ENCODE measurements around the gene SOHLH1. TPM values are rescaled to one million over a fixed set of nuclear protein-coding genes. Genes with fewer than 3 reads are reported as not detected.

SOHLH1 gene
- total RNA-seq, 1 experiment from 2014 or later = not detected

DNA sequence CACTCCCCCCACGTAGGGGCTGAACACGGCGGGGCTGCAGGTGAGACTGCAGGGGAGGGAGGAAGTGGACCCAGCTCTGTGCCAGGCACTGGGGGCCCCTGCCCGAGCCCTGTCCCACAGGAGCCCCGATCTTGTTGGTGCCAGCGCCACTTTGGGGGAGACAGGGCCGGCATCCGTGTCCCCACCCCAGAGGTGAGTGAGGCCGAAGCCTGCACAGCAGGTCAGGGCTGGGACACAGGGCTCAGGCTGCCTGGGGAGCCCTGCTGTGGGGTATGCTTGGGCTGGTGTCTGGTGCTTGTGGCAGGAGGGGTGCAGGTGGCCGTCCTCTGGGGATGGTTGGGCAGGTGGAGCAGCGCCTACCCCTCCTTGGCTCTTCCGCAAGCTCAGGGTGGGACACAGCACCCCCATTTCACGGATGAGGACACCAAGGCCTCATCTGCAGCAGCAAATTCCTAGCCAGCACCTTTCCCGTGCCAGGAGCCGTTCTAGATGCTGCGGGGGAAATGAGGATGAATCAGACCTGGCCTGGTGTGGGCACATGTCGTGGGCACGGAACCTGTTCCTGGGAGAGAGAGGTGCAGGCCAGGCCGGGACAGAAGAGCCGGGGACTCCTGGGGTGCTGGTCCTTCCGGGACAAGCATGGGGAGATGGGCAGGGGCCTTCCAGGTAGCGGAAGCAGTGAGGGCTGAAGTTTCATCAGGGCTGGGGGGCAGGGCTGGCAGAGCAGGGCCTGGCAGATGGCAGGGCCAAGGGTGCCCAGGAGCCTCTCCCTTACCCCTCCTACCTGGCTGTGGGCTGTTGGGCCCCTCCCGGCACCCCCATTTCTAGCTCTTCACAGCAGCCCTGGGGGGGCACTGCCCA, 37.9 kb upstream of the SOHLH1 start:
- ChIA-PET POLR2A (no interaction called here), RAD21 (ENCODE audit: low non-redundant PET in 1 of 2, low total read pairs in 2 of 2, uncharacterized antibody in 2 of 2, unreplicated experiment in 2 of 2) (no interaction called here), CTCF (no interaction called here)
- no peaks in the 10 kb centered on the region for H3K9me2 ChIP-seq (ENCODE audit: insufficient read depth)
- H3K36me3 ChIP-seq (ENCODE audit: control insufficient read depth in 1 of 2, insufficient read depth in 2 of 2, low read length in 2 of 2) = no peaks in the 10 kb centered on the region
- H3K9ac ChIP-seq (ENCODE audit: low read length) = no peak overlapping the region
- no peaks in the 10 kb centered on the region for H3K79me2 ChIP-seq (ENCODE audit: insufficient read depth, low read length)
- H3K4me3 ChIP-seq (replicated peaks in 1 of 2; ENCODE audit: low read depth in 1 of 2, low read length in 2 of 2) = no peak overlapping the region
- no peak overlapping the region for H3K4me2 ChIP-seq (ENCODE audit: low read length)
- ATAC-seq = no peak
- no peak for DNase-seq (ENCODE audit: low read depth, low spot score)
- H4K20me1 ChIP-seq (ENCODE audit: insufficient read depth) = no peaks in the 10 kb centered on the region
- no peak for TF ChIP-seq ZFX (IDR thresholded peaks at IDR 0.05)
- TF ChIP-seq SIN3A (IDR thresholded peaks at IDR 0.05; ENCODE audit: low read depth) = no peak
- TF ChIP-seq POLR2AphosphoS5 (IDR thresholded peaks at IDR 0.05; ENCODE audit: low read depth, low read length) = no peak
- H3K9me3 ChIP-seq (ENCODE audit: control insufficient read depth in 1 of 2, insufficient read depth in 1 of 2, low read depth in 1 of 2, low read length in 2 of 2) = no peaks in the 10 kb centered on the region
- intact Hi-C loops (cut with micrococcal nuclease) = no loop called here
- no peak overlapping the region for H2AFZ ChIP-seq (ENCODE audit: low read depth, low read length, poor library complexity, severe bottlenecking)
- peaks cover 0 to 7% of the 10 kb centered on the region in 2 experiments; a peak in 1 of 4 replicates for H3K4me1 ChIP-seq (ENCODE audit: control insufficient read depth in 1 of 2, insufficient read depth in 2 of 2, low read length in 2 of 2)
- no peaks in the 10 kb centered on the region for H3K27me3 ChIP-seq (ENCODE audit: insufficient read depth, low read length)
- BruUV-seq (replicated peaks) = no TSS peak
- no peak overlapping the region for H3K27ac ChIP-seq (ENCODE audit: low read depth, low read length)

DNA sequence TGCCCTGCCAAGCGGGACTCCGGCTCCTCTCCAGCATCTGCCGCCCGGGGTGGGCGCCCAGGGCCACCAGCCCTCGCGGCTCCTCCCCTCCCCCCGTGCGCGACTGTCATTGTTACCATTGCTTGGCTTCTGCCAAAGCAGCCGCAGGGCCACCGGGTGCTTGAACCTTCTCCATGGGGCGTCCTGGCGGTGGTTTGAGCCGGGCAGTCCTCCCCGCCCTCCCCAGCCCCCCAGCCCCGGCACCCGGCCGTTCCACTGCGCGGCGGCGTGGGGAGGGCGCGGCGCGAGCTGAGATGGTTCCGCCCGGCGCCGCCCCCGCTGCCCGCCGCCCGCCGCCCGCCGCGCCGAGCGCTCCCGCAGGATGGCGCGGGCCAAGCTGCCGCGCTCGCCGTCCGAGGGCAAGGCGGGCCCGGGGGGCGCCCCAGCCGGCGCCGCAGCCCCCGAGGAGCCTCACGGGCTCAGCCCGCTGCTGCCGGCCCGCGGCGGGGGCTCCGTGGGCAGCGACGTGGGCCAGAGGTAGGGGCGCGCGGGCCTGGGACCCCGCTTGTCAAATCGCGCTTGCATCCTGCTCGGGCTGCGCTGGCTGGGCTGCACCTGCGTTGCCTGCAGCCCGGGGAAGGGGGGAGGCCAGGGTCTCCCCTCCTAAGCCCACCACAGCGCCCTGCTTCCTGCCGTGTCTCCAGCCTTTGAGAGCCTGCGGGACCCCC, 37.1 kb upstream of the SOHLH1 start:
- RAD21 ChIA-PET (ENCODE audit: low non-redundant PET in 1 of 2, low total read pairs in 2 of 2, uncharacterized antibody in 2 of 2, unreplicated experiment in 2 of 2) = no interaction called here
- H3K4me2 ChIP-seq (ENCODE audit: low read length) = no peak overlapping the region
- ATAC-seq = no peak
- POLR2A ChIA-PET = no interaction called here
- H2AFZ ChIP-seq (ENCODE audit: low read depth, low read length, poor library complexity, severe bottlenecking) = no peak overlapping the region
- H3K36me3 ChIP-seq (ENCODE audit: control insufficient read depth in 1 of 2, insufficient read depth in 2 of 2, low read length in 2 of 2) = no peaks in the 10 kb centered on the region
- no peaks in the 10 kb centered on the region for H3K9me2 ChIP-seq (ENCODE audit: insufficient read depth)
- H3K9ac ChIP-seq (ENCODE audit: low read length) = no peak overlapping the region
- no TSS peak for BruUV-seq (replicated peaks)
- no peak overlapping the region for H3K4me3 ChIP-seq (replicated peaks in 1 of 2; ENCODE audit: low read depth in 1 of 2, low read length in 2 of 2)
- no peaks in the 10 kb centered on the region for H3K79me2 ChIP-seq (ENCODE audit: insufficient read depth, low read length)
- peaks cover 0 to 7% of the 10 kb centered on the region in 2 experiments; a peak in 1 of 4 replicates for H3K4me1 ChIP-seq (ENCODE audit: control insufficient read depth in 1 of 2, insufficient read depth in 2 of 2, low read length in 2 of 2)
- no peak overlapping the region for H3K27ac ChIP-seq (ENCODE audit: low read depth, low read length)
- no peaks in the 10 kb centered on the region for H4K20me1 ChIP-seq (ENCODE audit: insufficient read depth)
- H3K9me3 ChIP-seq (ENCODE audit: control insufficient read depth in 1 of 2, insufficient read depth in 1 of 2, low read depth in 1 of 2, low read length in 2 of 2) = peaks cover 0 to 3% of the 10 kb centered on the region in 2 experiments; a peak in 2 of 4 replicates
- CTCF ChIA-PET = no interaction called here
- intact Hi-C loops (cut with micrococcal nuclease) = no loop called here
- H3K27me3 ChIP-seq (ENCODE audit: insufficient read depth, low read length) = no peaks in the 10 kb centered on the region
- no peak for DNase-seq (ENCODE audit: low read depth, low spot score)
- TF ChIP-seq FOSL1 (IDR thresholded peaks at IDR 0.05; ENCODE audit: low read depth) = no peak
- no peak for TF ChIP-seq POLR2AphosphoS5 (IDR thresholded peaks at IDR 0.05; ENCODE audit: low read depth, low read length)
- no peak for TF ChIP-seq EGR1 (IDR thresholded peaks at IDR 0.05; ENCODE audit: low read depth)
- no peak for TF ChIP-seq SP1 (IDR thresholded peaks at IDR 0.05; ENCODE audit: low read depth)
- TF ChIP-seq, protein P1, sequence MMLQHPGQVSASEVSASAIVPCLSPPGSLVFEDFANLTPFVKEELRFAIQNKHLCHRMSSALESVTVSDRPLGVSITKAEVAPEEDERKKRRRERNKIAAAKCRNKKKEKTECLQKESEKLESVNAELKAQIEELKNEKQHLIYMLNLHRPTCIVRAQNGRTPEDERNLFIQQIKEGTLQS (IDR thresholded peaks at IDR 0.05) = no peak
- no peak for TF ChIP-seq SIN3A (IDR thresholded peaks at IDR 0.05; ENCODE audit: low read depth)
- no peak for TF ChIP-seq POLR2A (IDR thresholded peaks at IDR 0.05; ENCODE audit: borderline replicate concordance, extremely low read depth, insufficient read depth, insufficient read length)
- TF ChIP-seq ZFX (IDR thresholded peaks at IDR 0.05) = no peak
- no peak for TF ChIP-seq CBX3 (IDR thresholded peaks at IDR 0.05; ENCODE audit: low read depth)
- no peak for TF ChIP-seq JUND (IDR thresholded peaks at IDR 0.05)
- no peak for TF ChIP-seq YY1 (IDR thresholded peaks at IDR 0.05; ENCODE audit: extremely low read depth, insufficient replicate concordance, low read depth, low read length)
- TF ChIP-seq, protein P2, sequence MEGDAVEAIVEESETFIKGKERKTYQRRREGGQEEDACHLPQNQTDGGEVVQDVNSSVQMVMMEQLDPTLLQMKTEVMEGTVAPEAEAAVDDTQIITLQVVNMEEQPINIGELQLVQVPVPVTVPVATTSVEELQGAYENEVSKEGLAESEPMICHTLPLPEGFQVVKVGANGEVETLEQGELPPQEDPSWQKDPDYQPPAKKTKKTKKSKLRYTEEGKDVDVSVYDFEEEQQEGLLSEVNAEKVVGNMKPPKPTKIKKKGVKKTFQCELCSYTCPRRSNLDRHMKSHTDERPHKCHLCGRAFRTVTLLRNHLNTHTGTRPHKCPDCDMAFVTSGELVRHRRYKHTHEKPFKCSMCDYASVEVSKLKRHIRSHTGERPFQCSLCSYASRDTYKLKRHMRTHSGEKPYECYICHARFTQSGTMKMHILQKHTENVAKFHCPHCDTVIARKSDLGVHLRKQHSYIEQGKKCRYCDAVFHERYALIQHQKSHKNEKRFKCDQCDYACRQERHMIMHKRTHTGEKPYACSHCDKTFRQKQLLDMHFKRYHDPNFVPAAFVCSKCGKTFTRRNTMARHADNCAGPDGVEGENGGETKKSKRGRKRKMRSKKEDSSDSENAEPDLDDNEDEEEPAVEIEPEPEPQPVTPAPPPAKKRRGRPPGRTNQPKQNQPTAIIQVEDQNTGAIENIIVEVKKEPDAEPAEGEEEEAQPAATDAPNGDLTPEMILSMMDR (IDR thresholded peaks at IDR 0.05 in 2 of 3, conservative IDR thresholded peaks at IDR 0.05 in 1 of 3; ENCODE audit: borderline replicate concordance in 1 of 3, insufficient read depth in 1 of 3, low read depth in 2 of 3, low read length in 2 of 3) = no peak
- TF ChIP-seq, protein P3, sequence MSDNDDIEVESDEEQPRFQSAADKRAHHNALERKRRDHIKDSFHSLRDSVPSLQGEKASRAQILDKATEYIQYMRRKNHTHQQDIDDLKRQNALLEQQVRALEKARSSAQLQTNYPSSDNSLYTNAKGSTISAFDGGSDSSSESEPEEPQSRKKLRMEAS (IDR thresholded peaks at IDR 0.05) = no peak
- no peak for TF ChIP-seq ZNF274 (IDR thresholded peaks at IDR 0.05; ENCODE audit: low read depth, low read length)

Measured in HCT116 (cell line).